Measurements from ENCODE around the gene SLC35D3. TPM values are rescaled to one million over a fixed set of nuclear protein-coding genes. Genes with fewer than 3 reads are reported as not detected.

Gene SLC35D3
- total and polyA plus RNA-seq, 2 donors (not counting 3 experiments of a cell fraction or from before 2014, with no cell fraction given): not detected

DNA sequence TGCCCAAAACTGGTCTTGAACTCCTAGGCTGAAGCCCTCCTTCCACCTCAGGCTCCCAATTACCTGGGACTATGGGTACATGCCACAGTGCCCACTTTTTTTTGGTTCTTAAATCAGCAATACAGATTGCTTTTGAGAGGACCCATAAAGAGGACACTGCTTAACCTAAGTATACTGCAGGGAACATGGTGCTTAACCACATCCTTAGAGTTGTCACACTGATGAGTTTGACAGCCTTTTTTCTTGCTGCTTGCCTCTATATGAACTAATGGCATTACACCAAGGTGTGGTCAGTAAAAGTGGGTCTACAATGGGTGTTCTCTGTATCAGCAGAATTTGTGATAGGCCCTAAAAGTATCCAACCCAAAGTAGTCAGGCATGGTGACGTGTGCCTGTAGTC, 7.2 kb upstream of the SLC35D3 start:
- ChIA-PET POLR2A (no interaction called here), CTCF (interaction anchor here (2.2 kb wide), 1 partner anchor 11 kb away, joined by 10 read pairs; no protein-coding TSS in a partner anchor)
- H3K4me2 ChIP-seq (ENCODE audit: insufficient read depth, low read length): no peak overlapping the region
- no peaks in the 10 kb centered on the region for H3K9me1 ChIP-seq (replicated peaks; ENCODE audit: control insufficient read depth, extremely low read depth, insufficient read depth, low read length)
- H3K79me2 ChIP-seq (ENCODE audit: control insufficient read depth, insufficient read depth, low read length): no peaks in the 10 kb centered on the region
- H3K9me3 ChIP-seq (replicated peaks; ENCODE audit: control insufficient read depth, insufficient read depth, low read length): no peaks in the 10 kb centered on the region
- no peak overlapping the region for H3K4me3 ChIP-seq (replicated peaks in 1 of 3; ENCODE audit: insufficient read depth in 1 of 3, low read depth in 1 of 3, low read length in 3 of 3)
- no peak overlapping the region for H2AFZ ChIP-seq (ENCODE audit: low read depth, low read length)
- dilution Hi-C loops (cut with MboI; ENCODE audit: extremely low pct_ligation_motif_present, low sequenced_read_pairs) (no loop called here), intact Hi-C loops (cut with micrococcal nuclease) (no loop called here)
- TF ChIP-seq, protein P1, sequence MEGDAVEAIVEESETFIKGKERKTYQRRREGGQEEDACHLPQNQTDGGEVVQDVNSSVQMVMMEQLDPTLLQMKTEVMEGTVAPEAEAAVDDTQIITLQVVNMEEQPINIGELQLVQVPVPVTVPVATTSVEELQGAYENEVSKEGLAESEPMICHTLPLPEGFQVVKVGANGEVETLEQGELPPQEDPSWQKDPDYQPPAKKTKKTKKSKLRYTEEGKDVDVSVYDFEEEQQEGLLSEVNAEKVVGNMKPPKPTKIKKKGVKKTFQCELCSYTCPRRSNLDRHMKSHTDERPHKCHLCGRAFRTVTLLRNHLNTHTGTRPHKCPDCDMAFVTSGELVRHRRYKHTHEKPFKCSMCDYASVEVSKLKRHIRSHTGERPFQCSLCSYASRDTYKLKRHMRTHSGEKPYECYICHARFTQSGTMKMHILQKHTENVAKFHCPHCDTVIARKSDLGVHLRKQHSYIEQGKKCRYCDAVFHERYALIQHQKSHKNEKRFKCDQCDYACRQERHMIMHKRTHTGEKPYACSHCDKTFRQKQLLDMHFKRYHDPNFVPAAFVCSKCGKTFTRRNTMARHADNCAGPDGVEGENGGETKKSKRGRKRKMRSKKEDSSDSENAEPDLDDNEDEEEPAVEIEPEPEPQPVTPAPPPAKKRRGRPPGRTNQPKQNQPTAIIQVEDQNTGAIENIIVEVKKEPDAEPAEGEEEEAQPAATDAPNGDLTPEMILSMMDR (IDR thresholded peaks at IDR 0.05; ENCODE audit: extremely low read depth in 1 of 2, insufficient read depth in 1 of 2, low read depth in 1 of 2, low read length in 2 of 2): no peak
- TF ChIP-seq POLR2A (IDR thresholded peaks at IDR 0.05; ENCODE audit: low read depth, low read length): no peak
- TF ChIP-seq FOS (IDR thresholded peaks at IDR 0.05; ENCODE audit: borderline replicate concordance, insufficient read depth, low read length): no peak
- no peak for TF ChIP-seq EZH2 (IDR thresholded peaks at IDR 0.05; ENCODE audit: borderline replicate concordance, low read depth, low read length, severe bottlenecking)
- no peak for TF ChIP-seq JUN (IDR thresholded peaks at IDR 0.05; ENCODE audit: borderline replicate concordance, insufficient read depth, insufficient read length, low read depth)
- TF ChIP-seq POLR2AphosphoS5 (IDR thresholded peaks at IDR 0.05; ENCODE audit: insufficient read depth, low read depth, low read length): no peak
- TF ChIP-seq MAX (IDR thresholded peaks at IDR 0.05; ENCODE audit: insufficient read depth, insufficient read length): no peak
- no peak for TF ChIP-seq MYC (IDR thresholded peaks at IDR 0.05; ENCODE audit: low read depth, low read length)
- TF ChIP-seq GATA2 (IDR thresholded peaks at IDR 0.05; ENCODE audit: insufficient read depth, insufficient read length, low read depth, low read length): no peak
- peaks cover 0 to 4% of the 10 kb centered on the region in 2 experiments for H3K27me3 ChIP-seq (ENCODE audit: control insufficient read depth in 2 of 2, insufficient read depth in 2 of 2, low read length in 2 of 2)
- H3K36me3 ChIP-seq (ENCODE audit: control insufficient read depth in 2 of 2, extremely low read depth in 1 of 2, insufficient read depth in 2 of 2, low read length in 2 of 2): no peaks in the 10 kb centered on the region
- no TSS peak for BruUV-seq (replicated peaks)
- no peak for DNase-seq (ENCODE audit: low read depth, low spot score)
- no peaks in the 10 kb centered on the region for H4K20me1 ChIP-seq (replicated peaks; ENCODE audit: control insufficient read depth, extremely low read depth, insufficient read depth, low read length)
- no peak overlapping the region for H3K27ac ChIP-seq (ENCODE audit: insufficient read depth, low read depth, low read length)
- no peak for FAIRE-seq
- H3K4me1 ChIP-seq (ENCODE audit: control insufficient read depth, extremely low read depth, insufficient read depth, low read length): no peaks in the 10 kb centered on the region
- no peak overlapping the region for H3K9ac ChIP-seq (replicated peaks; ENCODE audit: extremely low read depth, insufficient read depth, low read length)

Measured in endothelial cell of umbilical vein (primary cell).